ENCODE results near the gene GH2. TPM values are rescaled to one million over a fixed set of nuclear protein-coding genes. Genes with fewer than 3 reads are reported as not detected.
A peak's percentile ranks its signal among the peaks of the same experiment; 100 is the strongest.

The GH2 gene
- polyA plus RNA-seq, 1 donor from 2014 or later: not detected

DNA sequence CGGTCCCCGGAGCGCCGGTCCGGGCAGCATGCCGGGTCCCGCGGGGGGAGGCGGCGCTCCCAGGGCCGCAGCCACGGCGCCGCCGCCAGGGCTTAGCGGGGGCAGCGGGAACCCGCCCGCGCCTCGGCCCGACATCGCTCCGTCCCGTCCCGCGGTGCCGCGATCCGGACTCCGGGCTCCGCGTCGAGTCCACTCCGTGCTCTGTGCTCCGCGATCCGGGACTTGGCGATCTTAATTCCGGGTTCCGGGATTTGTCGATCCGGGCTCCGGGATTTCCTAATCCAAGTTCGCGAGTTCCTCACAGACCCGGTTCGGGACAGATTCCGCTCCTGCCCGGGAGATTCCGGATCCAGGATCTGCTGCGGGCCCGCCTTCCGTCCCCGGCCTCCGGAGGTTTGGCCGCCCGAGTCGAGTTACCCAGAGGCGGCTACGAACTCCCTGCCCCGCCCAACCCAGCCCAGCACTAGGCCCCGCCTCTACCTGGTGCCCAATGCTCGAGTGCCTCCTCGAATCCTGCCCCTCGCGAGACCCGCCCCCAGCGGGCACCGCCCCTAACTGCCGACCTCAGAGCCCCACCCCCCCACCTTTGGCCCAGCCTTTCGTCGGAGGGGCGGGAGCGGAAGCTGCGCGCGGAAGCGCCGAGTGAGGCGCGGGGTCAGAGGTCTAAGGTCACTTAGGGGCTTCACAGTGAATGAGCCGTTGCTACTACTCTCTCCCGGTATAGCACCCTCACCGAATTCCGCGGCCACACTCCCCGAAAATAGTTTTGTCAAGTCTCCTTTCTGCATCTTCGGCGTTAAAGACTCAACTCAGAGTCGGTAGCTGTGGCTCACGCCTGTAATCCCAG lies 39.0 kb downstream of the GH2 start, which contains the start of gene SMARCD2:
SMARCD2 (minus strand) TSS at position 146 of the 847 bp plus-strand sequence; CDS start at position 135, 11 bp downstream.
- TF ChIP-seq SMC3 (conservative IDR thresholded peaks at IDR 0.05; ENCODE audit: poor library complexity) (peak; percentile 34), MXI1 (conservative IDR thresholded peaks at IDR 0.05; ENCODE audit: poor library complexity, severe bottlenecking) (peak; percentile 58), POLR2AphosphoS5 (IDR thresholded peaks at IDR 0.05) (peak; percentile 67), CTCF (IDR thresholded peaks at IDR 0.05; ENCODE audit: poor library complexity, severe bottlenecking) (peak; percentile 14), REST (IDR thresholded peaks at IDR 0.05; ENCODE audit: borderline replicate concordance) (peak; percentile 26), RAD21 (conservative IDR thresholded peaks at IDR 0.05) (no peak), TAF1 (IDR thresholded peaks at IDR 0.05; ENCODE audit: low read depth) (peak; percentile 61), EP300 (conservative IDR thresholded peaks at IDR 0.05; ENCODE audit: poor library complexity, severe bottlenecking) (peak; percentile 75), EZH2 (IDR thresholded peaks at IDR 0.05; ENCODE audit: borderline replicate concordance, insufficient read depth, low read length, poor library complexity, severe bottlenecking) (no peak)
- peak within 1 kb of the TSS; percentile 44 for H3K27ac ChIP-seq (ENCODE audit: low read length)
- peak within 1 kb of the TSS; percentile 44 for H2AFZ ChIP-seq (ENCODE audit: low read depth, low read length)

GRCh38 chr17:63842173-63842539 lies 39.6 kb downstream of the GH2 start:
- Histone ChIP-seq H3K79me2 (replicated peaks; ENCODE audit: insufficient read depth, low read length) (peaks cover 15% of the 10 kb centered on the region), H4K20me1 (ENCODE audit: insufficient read depth) (no peaks in the 10 kb centered on the region), H3K9ac (ENCODE audit: low read length) (peak overlapping the region; percentile 74), H3F3A (ENCODE audit: insufficient read depth, low read length, poor library complexity, severe bottlenecking) (no peaks in the 10 kb centered on the region), H3K9me3 (ENCODE audit: low read length) (no peaks in the 10 kb centered on the region), H2AFZ (ENCODE audit: low read depth, low read length) (peak overlapping the region; percentile 33), H3K4me2 (ENCODE audit: low read length) (peak overlapping the region; percentile 83), H3K36me3 (ENCODE audit: insufficient read depth, low read length) (no peaks in the 10 kb centered on the region), H3K9me2 (ENCODE audit: insufficient read depth, low read length) (no peaks in the 10 kb centered on the region), H3K27ac (ENCODE audit: low read length) (peak overlapping the region; percentile 44), H3K4me3 (ENCODE audit: low read length) (peak overlapping the region; percentile 92), H3K27me3 (ENCODE audit: insufficient read depth, low read depth, low read length) (no peaks in the 10 kb centered on the region)
- no peak for TF ChIP-seq CTCF (IDR thresholded peaks at IDR 0.05; ENCODE audit: poor library complexity, severe bottlenecking)
- TF ChIP-seq EP300 (conservative IDR thresholded peaks at IDR 0.05; ENCODE audit: poor library complexity, severe bottlenecking): no peak
- TF ChIP-seq TAF1 (IDR thresholded peaks at IDR 0.05; ENCODE audit: low read depth): no peak
- no peak for TF ChIP-seq POLR2AphosphoS5 (IDR thresholded peaks at IDR 0.05)
- no peak for TF ChIP-seq RAD21 (conservative IDR thresholded peaks at IDR 0.05)
- no peak for TF ChIP-seq REST (IDR thresholded peaks at IDR 0.05; ENCODE audit: borderline replicate concordance)
- no peak for TF ChIP-seq EZH2 (IDR thresholded peaks at IDR 0.05; ENCODE audit: borderline replicate concordance, insufficient read depth, low read length, poor library complexity, severe bottlenecking)
- TF ChIP-seq SMC3 (conservative IDR thresholded peaks at IDR 0.05; ENCODE audit: poor library complexity): no peak
- TF ChIP-seq MXI1 (conservative IDR thresholded peaks at IDR 0.05; ENCODE audit: poor library complexity, severe bottlenecking): no peak

More for the DNA sequence above, 39.0 kb downstream of the GH2 start, which contains the start of gene SMARCD2:
- Histone ChIP-seq H3K4me3 (ENCODE audit: low read length) (peak within 1 kb of the TSS; percentile 92), H3K27me3 (ENCODE audit: insufficient read depth, low read depth, low read length) (no peaks in the 10 kb centered on the region), H3K9ac (ENCODE audit: low read length) (peak within 1 kb of the TSS; percentile 74), H3K79me2 (replicated peaks; ENCODE audit: insufficient read depth, low read length) (peaks cover 15% of the 10 kb centered on the region), H3K9me2 (ENCODE audit: insufficient read depth, low read length) (no peaks in the 10 kb centered on the region), H3K4me2 (ENCODE audit: low read length) (peak within 1 kb of the TSS; percentile 83), H3K9me3 (ENCODE audit: low read length) (no peaks in the 10 kb centered on the region), H3F3A (ENCODE audit: insufficient read depth, low read length, poor library complexity, severe bottlenecking) (no peaks in the 10 kb centered on the region), H3K36me3 (ENCODE audit: insufficient read depth, low read length) (no peaks in the 10 kb centered on the region), H4K20me1 (ENCODE audit: insufficient read depth) (no peaks in the 10 kb centered on the region)

Data from neural cell (in vitro differentiated cells).